ENCODE data around the gene CCL25.
A peak's percentile ranks its signal among the peaks of the same experiment; 100 is the strongest.
"Not testable (repeated sequence)": the region's sequence is repeated elsewhere in the genome, so short reads cannot be mapped to it uniquely, and the experiment has no call there.

The CCL25 gene, protein sequence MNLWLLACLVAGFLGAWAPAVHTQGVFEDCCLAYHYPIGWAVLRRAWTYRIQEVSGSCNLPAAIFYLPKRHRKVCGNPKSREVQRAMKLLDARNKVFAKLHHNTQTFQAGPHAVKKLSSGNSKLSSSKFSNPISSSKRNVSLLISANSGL

GRCh38 chr19:8052464-8052859, at the start of gene CCL25:
Gene CCL25 (plus strand): TSS chr19:8052760. CDS start chr19:8053050, 290 bp downstream.
- DNase-seq: no peak

DNA sequence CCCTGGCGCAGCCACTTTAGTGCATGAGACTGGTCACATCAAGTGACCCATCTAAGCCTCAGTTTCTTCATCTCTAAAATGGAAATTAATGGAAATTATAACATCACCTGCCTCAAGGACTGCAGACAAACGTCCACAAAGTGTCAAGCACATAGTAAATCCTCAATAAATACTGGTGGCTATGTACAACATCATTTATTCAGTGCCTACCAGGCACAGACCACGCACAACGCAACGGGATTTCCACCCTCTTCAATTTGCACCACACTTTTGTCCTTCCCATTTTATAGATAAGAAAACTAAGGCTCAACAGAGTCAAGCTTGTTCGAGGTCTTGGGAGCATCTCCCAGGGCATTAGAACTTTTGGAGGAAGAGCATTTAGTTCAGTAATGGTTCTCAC, 48.6 kb upstream of the CCL25 start:
- DNase-seq: no peak

DNA sequence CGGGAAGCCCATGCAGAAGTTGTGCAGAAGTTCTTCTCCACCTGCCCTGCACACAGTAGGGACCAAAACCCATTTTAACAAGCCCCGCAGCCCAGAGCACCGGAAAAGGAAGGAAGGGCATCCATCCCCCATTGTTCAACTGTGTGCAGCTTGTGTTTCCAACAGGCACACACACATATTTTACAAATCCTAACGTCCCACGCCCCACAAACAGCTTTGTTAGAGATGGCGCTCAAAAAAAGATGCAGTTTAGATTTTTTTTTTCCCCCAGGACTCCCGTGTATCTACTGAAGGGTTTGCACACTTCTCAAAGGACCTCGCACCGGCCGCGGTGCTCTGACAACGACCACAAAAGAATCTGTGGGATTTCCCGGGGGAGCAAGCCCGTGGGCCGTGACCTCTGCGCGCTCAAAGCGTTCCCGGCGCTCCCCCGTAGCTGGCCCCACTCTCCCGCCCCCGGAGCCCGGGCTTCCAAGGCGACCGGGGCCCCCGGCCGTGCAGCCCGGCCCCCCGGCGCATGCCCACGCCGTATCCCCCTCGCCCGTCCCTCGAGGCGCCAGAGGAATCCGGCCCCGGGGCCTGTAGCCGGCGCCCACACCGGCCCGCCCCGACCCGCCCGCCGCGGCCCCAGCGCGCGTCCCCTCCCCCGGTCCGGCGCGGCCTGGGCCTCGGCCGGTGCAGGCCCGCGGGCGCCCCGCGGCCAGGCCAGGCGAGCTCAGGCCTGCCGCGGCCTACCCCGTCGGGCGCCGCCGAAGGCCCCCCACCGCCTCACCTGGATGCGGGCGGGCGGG, 47.6 kb upstream of the CCL25 start:
- peak; percentile 25 to 44 for DNase-seq

- peak; percentile 89 for DNase-seq
Measured at GRCh38 chr19:8005534-8006256, 46.9 kb upstream of the CCL25 start, which contains the start of gene ELAVL1. Gene ELAVL1 (minus strand): TSS chr19:8005641. CDS start chr19:7991815, 13,826 bp downstream.

- peak; percentile 34 to 53 for DNase-seq
Measured at GRCh38 chr19:8017808-8018207, 34.8 kb upstream of the CCL25 start.

GRCh38 chr19:8020681-8021080, 31.9 kb upstream of the CCL25 start:
- no peak for DNase-seq

DNA sequence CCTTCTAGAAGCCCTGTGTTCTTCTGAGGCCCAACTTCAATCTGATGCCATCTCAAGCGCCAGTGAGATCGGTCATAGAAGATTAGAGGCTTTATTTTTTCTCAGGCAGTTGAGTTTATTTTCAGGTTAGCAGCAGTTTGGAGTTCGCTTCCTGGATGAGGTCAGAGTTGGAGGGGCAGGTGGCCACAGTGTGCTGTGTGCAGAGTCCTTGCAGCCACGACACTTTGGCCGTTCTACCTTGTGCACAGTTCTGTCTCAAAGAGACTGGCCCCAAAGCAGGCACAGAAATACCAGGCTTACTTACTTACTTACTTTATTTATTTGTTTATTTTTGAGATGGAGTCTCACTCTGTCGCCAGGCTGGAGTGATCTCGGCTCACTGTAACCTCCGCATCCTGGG, 31.2 kb upstream of the CCL25 start:
- DNase-seq: no peak

GRCh38 chr19:8022275-8022674, 30.3 kb upstream of the CCL25 start:
- DNase-seq: no peak

GRCh38 chr19:8023371-8023770, 29.2 kb upstream of the CCL25 start:
- no peak for DNase-seq

DNA sequence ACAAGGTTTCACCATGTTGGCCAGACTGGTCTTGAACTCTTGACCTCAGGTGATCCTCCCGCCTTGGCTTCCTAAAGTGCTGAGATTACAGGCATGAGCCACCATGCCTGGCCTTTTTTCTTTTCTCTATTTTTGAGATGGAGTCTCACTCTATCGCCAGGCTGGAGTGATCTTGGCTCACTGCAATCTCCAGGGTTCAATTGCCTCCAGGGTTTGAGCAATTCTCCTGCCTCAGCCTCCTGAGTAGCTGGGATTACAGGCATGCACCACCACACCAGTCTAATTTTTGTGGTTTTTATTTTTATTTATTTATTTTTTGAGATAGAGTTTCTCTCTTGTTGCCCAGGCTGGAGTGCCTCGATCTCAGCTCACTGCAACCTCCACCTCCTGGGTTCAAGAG, 28.3 kb upstream of the CCL25 start:
- DNase-seq: not testable (repeated sequence)

DNA sequence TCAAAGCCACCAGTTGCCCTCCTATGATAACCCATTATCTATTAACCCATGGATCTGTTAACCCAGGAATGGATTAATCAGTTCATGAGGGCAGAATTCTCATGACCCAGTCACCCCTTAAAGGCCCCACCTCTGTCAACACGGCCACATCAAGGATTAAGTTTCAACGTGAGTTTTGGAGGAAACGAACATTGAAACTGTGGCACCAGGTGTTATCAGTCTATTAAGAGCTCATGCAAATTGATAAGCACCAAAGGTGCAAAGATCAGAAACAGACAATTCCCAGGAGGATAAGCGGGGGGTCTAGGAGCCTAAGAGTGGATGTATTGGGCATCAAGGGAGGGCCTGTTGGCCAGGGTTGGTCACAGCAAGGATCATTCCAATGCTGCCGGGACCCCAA, 27.2 kb upstream of the CCL25 start:
- no peak for DNase-seq

GRCh38 chr19:8028951-8029491, 23.5 kb upstream of the CCL25 start:
- no peak for DNase-seq

GRCh38 chr19:8030960-8031359, 21.6 kb upstream of the CCL25 start:
- DNase-seq: no peak

DNA sequence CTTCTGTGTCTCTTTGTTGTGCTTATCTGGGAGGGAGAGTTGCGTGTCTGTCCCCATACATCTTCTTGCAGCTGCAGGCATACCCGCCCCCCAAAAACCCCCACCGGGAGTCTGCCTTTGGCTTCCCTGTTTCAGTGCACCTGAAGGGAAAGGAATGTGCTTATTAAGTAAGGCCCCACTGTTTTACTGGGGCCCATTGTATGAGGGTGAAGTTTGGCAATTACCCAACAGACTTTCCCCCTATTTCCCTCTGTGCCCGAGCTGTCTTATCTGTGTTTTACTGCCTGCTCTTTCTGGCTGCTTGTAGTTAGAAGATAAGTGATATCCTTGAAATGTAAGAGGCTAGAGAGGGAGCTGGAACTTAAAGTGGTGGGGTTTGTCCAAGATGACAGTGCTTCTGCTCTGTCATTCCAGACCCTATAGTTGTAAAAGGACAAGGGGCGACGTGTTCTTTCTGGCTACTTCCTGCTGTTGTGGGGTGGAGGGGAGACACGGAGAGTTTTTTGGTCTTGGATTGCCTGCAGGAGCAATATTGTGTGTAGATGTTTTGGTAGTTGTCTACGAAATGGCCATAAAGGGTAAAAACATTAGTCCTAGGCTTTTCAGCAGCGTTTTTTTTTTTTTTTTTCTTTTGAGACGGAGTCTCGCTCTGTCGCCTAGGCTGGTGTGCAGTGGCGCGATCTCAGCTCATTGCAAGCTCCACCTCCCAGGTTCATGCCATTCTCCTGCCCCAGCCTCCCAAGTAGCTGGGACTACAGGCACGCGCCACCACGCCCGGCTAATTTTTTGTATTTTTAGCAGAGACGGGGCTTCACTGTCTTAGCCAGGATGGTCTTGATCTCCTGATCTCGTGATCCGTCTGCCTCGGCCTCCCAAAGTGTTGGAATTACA, 19.0 kb upstream of the CCL25 start:
- not testable (repeated sequence) for DNase-seq

DNA sequence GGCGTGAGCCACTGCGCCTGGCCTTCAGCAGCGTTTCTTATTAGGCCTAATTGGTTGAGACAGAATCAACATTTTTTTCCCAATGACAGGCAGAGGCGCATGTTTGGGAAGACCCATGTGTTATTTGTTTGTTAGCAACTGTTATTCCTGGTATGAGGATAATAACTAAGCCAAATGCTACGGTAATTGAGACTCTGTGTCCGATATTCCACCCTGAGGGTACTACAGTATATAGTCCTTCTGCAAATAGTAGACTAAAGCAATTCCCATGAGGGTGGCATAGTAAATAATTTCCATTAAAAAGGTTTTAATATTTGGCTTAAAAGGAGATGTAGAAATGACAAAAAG, 18.4 kb upstream of the CCL25 start:
- DNase-seq: no peak

DNA sequence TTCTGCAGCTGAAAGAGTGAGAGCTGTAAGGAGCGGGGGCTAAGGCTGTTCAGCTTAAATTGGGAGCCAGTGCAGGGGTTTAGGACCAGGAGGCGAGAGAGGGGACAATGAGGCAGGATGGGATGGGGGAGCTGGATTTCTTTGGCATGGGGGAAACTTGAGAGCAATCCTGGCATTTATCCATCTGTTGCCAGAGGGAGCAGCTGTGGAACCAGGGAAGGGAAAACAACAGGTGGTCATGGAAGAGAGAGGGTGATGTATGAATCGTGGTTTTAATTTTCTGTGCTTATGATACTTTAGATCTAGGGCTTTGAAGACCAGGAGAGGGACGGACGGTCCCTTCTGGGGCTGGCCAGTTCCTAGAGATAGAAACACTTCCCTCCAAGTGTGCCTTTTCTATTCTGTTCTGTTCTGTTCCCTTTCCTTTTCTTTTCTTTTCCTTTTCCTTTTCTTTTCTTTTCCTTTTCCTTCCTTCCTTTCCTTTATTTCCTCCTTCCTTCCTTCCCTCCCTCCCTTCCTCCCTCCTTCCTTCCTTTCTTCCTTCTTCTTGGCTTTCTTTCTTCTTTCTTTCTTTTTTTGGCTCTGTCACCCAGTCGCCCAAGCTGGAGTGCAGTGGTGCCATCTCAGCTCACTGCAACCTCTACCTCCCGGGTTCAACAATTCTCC, 16.0 kb upstream of the CCL25 start:
- DNase-seq: no peak

- DNase-seq: no peak
Measured at GRCh38 chr19:8038815-8039214, 13.7 kb upstream of the CCL25 start.

- no peak for DNase-seq
Measured at GRCh38 chr19:8039231-8039630, 13.3 kb upstream of the CCL25 start.

DNA sequence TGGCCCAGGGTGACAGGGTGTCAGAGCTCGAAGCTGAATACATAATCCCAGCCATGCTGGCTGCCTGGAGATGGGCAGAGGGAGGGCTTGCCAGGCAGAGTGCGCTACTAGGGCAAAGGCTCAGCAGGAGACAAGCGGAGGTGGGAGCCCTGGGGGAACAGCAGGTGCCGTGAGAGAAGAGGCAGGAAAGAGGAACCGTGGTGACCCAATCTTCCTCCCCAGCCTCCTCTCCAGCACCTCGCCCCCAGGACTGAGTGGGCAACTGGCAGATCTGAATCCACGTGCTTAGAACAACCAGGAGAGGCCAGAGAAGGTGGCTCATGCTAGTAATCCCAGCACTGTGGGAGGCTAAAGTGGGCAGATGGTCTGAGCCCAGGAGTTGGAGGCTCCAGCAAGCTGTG, 11.0 kb upstream of the CCL25 start:
- no peak for DNase-seq

GRCh38 chr19:8042900-8043299, 9.7 kb upstream of the CCL25 start:
- no peak for DNase-seq

- no peak for DNase-seq
Measured at GRCh38 chr19:8044018-8044417, 8.5 kb upstream of the CCL25 start.

Measured in activated CD4-positive, alpha-beta T cell treated with anti-CD3 and anti-CD28 coated beads, Interleukin-2, amount 50 U/mL, for 48 hours (primary cell).